Mesenchymal stem cell (in vitro differentiated cells and primary cell): ENCODE results near the gene HPCAL1.

ENCODE experiments used
- DNase-seq: peaks from one replicate; pipeline ENCODE4 v3.0.0-alpha.2; 2013
- H2AFZ ChIP-seq: one replicate; pipeline ENCODE4 v1.6.1; 2013; ENCODE audit warnings: low read depth, mild to moderate bottlenecking, control low read depth, inconsistent platforms, low read length, moderate library complexity
- H2AK5ac ChIP-seq: 2 replicates; pipeline ENCODE4 v1.6.1; 2013; ENCODE audit warnings: low read length, moderate library complexity, mild to moderate bottlenecking, inconsistent platforms; ENCODE audit not compliant: severe bottlenecking
- H2BK120ac ChIP-seq: one replicate; pipeline ENCODE4 v1.6.1; 2013; ENCODE audit warnings: low read depth, mild to moderate bottlenecking, inconsistent platforms, low read length, moderate library complexity
- H2BK12ac ChIP-seq, 2 experiments: one replicate each; pipeline ENCODE4 v1.6.1; 2013; ENCODE audit warnings: inconsistent platforms in 2 of 2, low read length in 2 of 2, mild to moderate bottlenecking in 2 of 2, moderate library complexity in 2 of 2, control low read depth in 1 of 2
- H2BK15ac ChIP-seq: one replicate; pipeline ENCODE4 v1.6.1; 2013; ENCODE audit warnings: mild to moderate bottlenecking, low read depth, inconsistent platforms; ENCODE audit not compliant: poor library complexity, severe bottlenecking
- H2BK5ac ChIP-seq: 2 replicates; pipeline ENCODE4 v1.6.1; 2013; ENCODE audit warnings: low read depth, mild to moderate bottlenecking, low read length, control low read depth, inconsistent platforms; ENCODE audit not compliant: poor library complexity, severe bottlenecking
- H3K14ac ChIP-seq, 2 experiments: one replicate each; pipeline ENCODE4 v1.6.1; 2013; ENCODE audit warnings: inconsistent platforms in 2 of 2, low read length in 2 of 2, control low read depth in 1 of 2, mild to moderate bottlenecking in 1 of 2, moderate library complexity in 1 of 2
- H3K18ac ChIP-seq, 2 experiments: one replicate each; pipeline ENCODE4 v1.6.1; 2013; ENCODE audit warnings: inconsistent platforms in 2 of 2, low read length in 2 of 2, control low read depth in 1 of 2, low read depth in 1 of 2, mild to moderate bottlenecking in 1 of 2
- H3K23ac ChIP-seq, 2 experiments: one replicate each; pipeline ENCODE4 v1.6.1; 2013; ENCODE audit warnings: inconsistent platforms in 2 of 2, low read length in 2 of 2, mild to moderate bottlenecking in 2 of 2, moderate library complexity in 2 of 2, control low read depth in 1 of 2
- H3K27ac ChIP-seq: 2 replicates; pipeline ENCODE4 v1.5.1; 2013; ENCODE audit warnings: mild to moderate bottlenecking, moderate library complexity, low read length, control low read depth, inconsistent platforms; ENCODE audit not compliant: poor library complexity, severe bottlenecking
- H3K27me3 ChIP-seq, 2 experiments: 2 replicates each; pipeline versions ENCODE4 v1.6.1 to v1.7.0; 2013; ENCODE audit warnings: low read length in 2 of 2, mild to moderate bottlenecking in 2 of 2, moderate library complexity in 2 of 2, control low read depth in 1 of 2, inconsistent platforms in 1 of 2; ENCODE audit not compliant: control insufficient read depth in 1 of 2, insufficient read depth in 1 of 2
- H3K36me3 ChIP-seq, 2 experiments: 2 replicates each; pipeline versions ENCODE4 v1.6.1 to v1.7.0; 2013; ENCODE audit warnings: low read length in 2 of 2, control low read depth in 1 of 2, inconsistent platforms in 1 of 2, low read depth in 1 of 2, mild to moderate bottlenecking in 1 of 2; ENCODE audit not compliant: insufficient read depth in 2 of 2, control insufficient read depth in 1 of 2
- H3K4ac ChIP-seq, 2 experiments: one replicate each; pipeline ENCODE4 v1.6.1; 2013; ENCODE audit warnings: inconsistent platforms in 2 of 2, low read length in 2 of 2, mild to moderate bottlenecking in 2 of 2, moderate library complexity in 2 of 2, control low read depth in 1 of 2, low read depth in 1 of 2
- H3K4me1 ChIP-seq: 2 replicates; pipeline ENCODE4 v1.6.1; 2013; ENCODE audit warnings: low read depth, low read length, control low read depth; ENCODE audit not compliant: control insufficient read depth, insufficient read depth
- H3K4me2 ChIP-seq: 2 replicates; pipeline ENCODE4 v1.6.1; 2013; ENCODE audit warnings: low read length, mild to moderate bottlenecking, inconsistent platforms; ENCODE audit not compliant: poor library complexity, severe bottlenecking
- H3K4me3 ChIP-seq, 2 experiments: 2 replicates each; pipeline versions ENCODE4 v1.5.1 to v1.7.0; 2013; ENCODE audit warnings: low read length in 2 of 2, mild to moderate bottlenecking in 2 of 2, control low read depth in 1 of 2, low read depth in 1 of 2; ENCODE audit not compliant: insufficient read depth in 1 of 2
- H3K79me1 ChIP-seq: replicated peaks from 2 replicates; pipeline ENCODE4 v1.6.1; 2013; ENCODE audit warnings: mild to moderate bottlenecking, control low read depth, low read length, inconsistent platforms; ENCODE audit not compliant: poor library complexity, severe bottlenecking
- H3K9ac ChIP-seq: 2 replicates; pipeline ENCODE4 v1.7.0; 2013; ENCODE audit warnings: mild to moderate bottlenecking, low read length, moderate library complexity
- H3K9me3 ChIP-seq: 2 replicates; pipeline ENCODE4 v1.7.0; 2013; ENCODE audit warnings: mild to moderate bottlenecking, low read length; ENCODE audit not compliant: control insufficient read depth
- H4K8ac ChIP-seq: one replicate; pipeline ENCODE4 v1.6.1; 2013; ENCODE audit warnings: inconsistent platforms, mild to moderate bottlenecking, low read length, moderate library complexity
- H4K91ac ChIP-seq: one replicate; pipeline ENCODE4 v1.6.1; 2013; ENCODE audit warnings: mild to moderate bottlenecking, low read length, inconsistent platforms
- WGBS: methylation state at CpG from one replicate; pipeline ENCODE4 v1.1.7; 2013; ENCODE audit warnings: mixed read lengths; 5-methylcytosine and 5-hydroxymethylcytosine counted together

The HPCAL1 gene

GRCh38 chr2:10393640-10393982 is 90.9 kb downstream of the HPCAL1 start:
- no peak overlapping the region for H2BK120ac ChIP-seq
- H3K14ac ChIP-seq: no peak overlapping the region
- no peak overlapping the region for H4K91ac ChIP-seq
- H3K23ac ChIP-seq: no peak overlapping the region
- H2BK5ac ChIP-seq: no peak overlapping the region
- peaks cover 14% of the 10 kb centered on the region for H3K4me1 ChIP-seq
- H4K8ac ChIP-seq: peak overlapping the region; percentile 45
- no peak overlapping the region for H3K18ac ChIP-seq
- no peak overlapping the region for H3K4me2 ChIP-seq
- peaks cover 0 to 32% of the 10 kb centered on the region in 2 experiments for H3K27me3 ChIP-seq
- no peak for DNase-seq
- H3K27ac ChIP-seq: no peak overlapping the region
- 90% methylated on average over 3 of the region's 4 CpGs for WGBS
- no peaks in the 10 kb centered on the region for H3K36me3 ChIP-seq
- H3K4ac ChIP-seq: no peak overlapping the region
- H3K9me3 ChIP-seq: no peaks in the 10 kb centered on the region
- H3K4me3 ChIP-seq: no peak overlapping the region
- no peak overlapping the region for H2AFZ ChIP-seq
- H2BK12ac ChIP-seq: peak overlapping the region in 1 of 2 experiments; percentile 12
- H2BK15ac ChIP-seq: no peak overlapping the region
- H2AK5ac ChIP-seq: no peak overlapping the region
- H3K79me1 ChIP-seq: peaks cover 38% of the 10 kb centered on the region
- H3K9ac ChIP-seq: no peak overlapping the region

GRCh38 chr2:10395893-10396292 is 93.2 kb downstream of the HPCAL1 start:
- H3K9ac ChIP-seq: no peak overlapping the region
- H2AFZ ChIP-seq: no peak overlapping the region
- peaks cover 8% of the 10 kb centered on the region for H3K4me1 ChIP-seq
- no peak overlapping the region for H2BK15ac ChIP-seq
- DNase-seq: no peak
- H3K4me3 ChIP-seq: no peak overlapping the region
- no peak overlapping the region for H3K4me2 ChIP-seq
- peaks cover 4 to 16% of the 10 kb centered on the region in 2 experiments for H3K36me3 ChIP-seq
- H2AK5ac ChIP-seq: no peak overlapping the region
- H3K79me1 ChIP-seq: peaks cover 28% of the 10 kb centered on the region
- no peak overlapping the region for H2BK5ac ChIP-seq
- WGBS: 88% methylated on average over 14 of the region's 14 CpGs
- no peak overlapping the region for H3K27ac ChIP-seq
- H3K27me3 ChIP-seq: peaks cover 0 to 34% of the 10 kb centered on the region in 2 experiments
- H2BK120ac ChIP-seq: no peak overlapping the region
- H3K23ac ChIP-seq: no peak overlapping the region
- H4K91ac ChIP-seq: no peak overlapping the region
- no peak overlapping the region for H3K18ac ChIP-seq
- no peaks in the 10 kb centered on the region for H3K9me3 ChIP-seq
- no peak overlapping the region for H3K14ac ChIP-seq
- no peak overlapping the region for H4K8ac ChIP-seq
- H2BK12ac ChIP-seq: no peak overlapping the region
- no peak overlapping the region for H3K4ac ChIP-seq

- Histone ChIP-seq H3K27ac (no peak overlapping the region), H2BK15ac (no peak overlapping the region), H2BK5ac (no peak overlapping the region), H2BK120ac (no peak overlapping the region), H3K36me3 (peaks cover 4 to 18% of the 10 kb centered on the region in 2 experiments), H4K91ac (no peak overlapping the region), H3K18ac (no peak overlapping the region), H2AFZ (no peak overlapping the region), H3K14ac (no peak overlapping the region), H2AK5ac (no peak overlapping the region), H2BK12ac (no peak overlapping the region), H3K4me2 (no peak overlapping the region), H3K9me3 (no peaks in the 10 kb centered on the region), H4K8ac (no peak overlapping the region), H3K27me3 (peaks cover 0 to 34% of the 10 kb centered on the region in 2 experiments), H3K4me3 (no peak overlapping the region), H3K4me1 (peaks cover 8% of the 10 kb centered on the region), H3K4ac (no peak overlapping the region), H3K9ac (no peak overlapping the region), H3K23ac (no peak overlapping the region), H3K79me1 (peaks cover 27% of the 10 kb centered on the region)
- DNase-seq: no peak
- 93% methylated on average over 13 of the region's 13 CpGs for WGBS
Measured at GRCh38 chr2:10396464-10396863, 93.8 kb downstream of the HPCAL1 start.

- Histone ChIP-seq H3K27ac (no peak overlapping the region), H3K4ac (no peak overlapping the region), H3K9me3 (no peaks in the 10 kb centered on the region), H3K14ac (no peak overlapping the region), H2BK12ac (no peak overlapping the region), H2AK5ac (no peak overlapping the region), H3K27me3 (peaks cover 0 to 31% of the 10 kb centered on the region in 2 experiments), H3K4me1 (peaks cover 12% of the 10 kb centered on the region), H3K36me3 (peaks cover 4 to 18% of the 10 kb centered on the region in 2 experiments), H2BK120ac (no peak overlapping the region), H2BK15ac (no peak overlapping the region), H3K18ac (no peak overlapping the region), H3K23ac (no peak overlapping the region), H3K4me2 (no peak overlapping the region), H2BK5ac (no peak overlapping the region), H4K8ac (no peak overlapping the region), H3K4me3 (no peak overlapping the region), H4K91ac (no peak overlapping the region), H3K9ac (no peak overlapping the region), H3K79me1 (peaks cover 27% of the 10 kb centered on the region), H2AFZ (no peak overlapping the region)
- DNase-seq: no peak
- 90% methylated on average over 15 of the region's 16 CpGs for WGBS
Measured at GRCh38 chr2:10397297-10397875, 94.7 kb downstream of the HPCAL1 start.
